HG02623 (cell line): Measurements from ENCODE around the gene GRM8.

Experiments used
- ATAC-seq: cut with Tn5 transposase; IDR thresholded peaks from one replicate; pipeline ENCODE4 v1.9.1; 2021; ENCODE audit warnings: moderate library complexity; ENCODE audit not compliant: unreplicated experiment

The GRM8 gene

DNA sequence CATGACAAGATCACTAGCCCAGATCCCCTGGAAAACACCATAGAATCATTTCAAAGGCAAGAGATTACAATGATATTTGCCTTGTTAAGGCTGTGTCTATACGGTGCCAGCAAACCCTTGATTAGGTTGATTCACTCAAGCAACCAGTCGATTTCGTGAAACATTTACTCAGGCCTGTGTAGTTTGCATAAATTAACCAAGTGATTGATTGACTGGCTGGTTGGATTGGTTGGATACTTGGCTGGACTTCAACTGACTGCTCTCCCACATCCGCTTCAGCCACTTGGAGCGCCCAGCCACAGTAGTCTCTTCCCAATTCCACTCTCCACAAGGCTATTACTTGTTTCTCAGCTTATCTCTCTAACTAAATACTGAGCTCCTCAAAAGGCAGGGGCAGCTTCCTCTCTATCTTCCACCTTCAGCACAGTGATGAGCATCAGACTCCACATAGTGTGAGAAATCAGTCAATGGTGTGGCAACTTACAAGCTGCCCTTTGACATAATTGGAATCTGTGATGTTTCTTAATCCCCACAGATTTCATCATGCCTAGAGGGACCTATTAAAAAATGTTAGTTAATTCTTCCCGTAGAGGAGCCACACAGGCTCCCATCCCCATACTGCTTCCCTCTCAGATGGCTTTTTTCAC is 217.4 kb downstream of the GRM8 start:
- no peak for ATAC-seq

DNA sequence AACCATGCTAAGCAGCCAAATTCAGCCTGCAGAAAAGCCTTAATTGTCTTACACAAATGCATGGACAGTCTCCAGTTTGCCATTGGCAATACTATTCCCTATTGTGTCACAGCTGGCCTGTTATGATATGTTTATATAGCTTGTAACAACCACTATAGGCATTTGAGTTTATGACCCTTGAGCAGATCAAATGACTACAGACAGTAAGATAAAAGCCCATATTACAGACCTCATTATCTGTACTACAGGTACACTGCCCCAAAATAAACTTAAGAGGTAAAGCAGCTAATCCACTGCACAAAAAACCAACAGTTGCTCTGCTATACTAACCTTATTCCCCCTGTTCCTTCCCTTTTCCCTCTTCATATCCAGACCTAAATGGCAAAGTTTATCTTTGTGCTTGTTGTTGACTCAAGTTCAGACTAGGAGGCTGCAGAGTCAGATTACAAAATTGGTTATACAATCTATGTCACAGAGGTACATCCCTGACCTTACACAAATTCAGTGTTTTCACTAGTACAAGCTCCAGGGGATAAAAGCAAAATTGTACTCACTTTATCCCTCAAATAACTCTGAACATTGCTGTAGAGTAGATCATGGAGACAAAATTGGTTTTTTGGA is 218.4 kb downstream of the GRM8 start:
- no peak for ATAC-seq

DNA sequence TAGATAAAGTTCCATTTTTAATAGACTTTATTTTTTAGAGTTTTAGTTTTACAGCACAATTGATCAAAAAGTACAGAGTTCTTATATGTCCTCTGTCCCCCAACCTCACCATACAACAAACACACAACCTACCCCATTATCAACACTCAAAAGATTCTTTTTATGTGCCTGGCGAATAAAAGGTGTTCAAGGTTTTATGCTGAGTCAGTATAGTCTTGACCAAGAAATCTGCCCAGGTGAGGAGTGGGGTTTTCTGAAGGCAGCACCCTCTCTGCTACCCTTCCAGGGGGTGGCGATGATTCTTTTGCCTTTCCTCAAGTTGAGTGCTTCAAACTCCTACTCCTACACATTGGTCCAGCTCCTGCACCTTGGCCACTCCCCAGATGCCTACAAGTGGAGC is 222.9 kb downstream of the GRM8 start:
- no peak for ATAC-seq

DNA sequence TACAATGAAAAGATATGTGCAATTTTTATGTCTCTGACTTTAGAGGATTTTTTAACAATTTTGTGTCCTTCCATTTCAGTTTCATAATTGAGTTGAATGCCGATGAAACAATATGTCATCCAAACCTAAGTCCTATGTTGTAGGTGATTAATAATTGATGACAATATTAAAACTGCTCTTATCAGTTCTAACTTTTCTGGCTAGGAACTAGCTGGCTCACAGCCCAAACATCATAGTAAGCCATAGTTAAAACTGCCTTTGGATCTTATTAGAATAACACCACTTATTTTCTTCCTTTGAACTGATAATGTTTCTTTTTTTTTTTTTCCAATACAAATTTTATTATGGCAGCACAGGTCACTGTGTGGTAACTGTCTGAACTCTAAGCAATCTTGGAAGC is 230.9 kb downstream of the GRM8 start:
- ATAC-seq: no peak

DNA sequence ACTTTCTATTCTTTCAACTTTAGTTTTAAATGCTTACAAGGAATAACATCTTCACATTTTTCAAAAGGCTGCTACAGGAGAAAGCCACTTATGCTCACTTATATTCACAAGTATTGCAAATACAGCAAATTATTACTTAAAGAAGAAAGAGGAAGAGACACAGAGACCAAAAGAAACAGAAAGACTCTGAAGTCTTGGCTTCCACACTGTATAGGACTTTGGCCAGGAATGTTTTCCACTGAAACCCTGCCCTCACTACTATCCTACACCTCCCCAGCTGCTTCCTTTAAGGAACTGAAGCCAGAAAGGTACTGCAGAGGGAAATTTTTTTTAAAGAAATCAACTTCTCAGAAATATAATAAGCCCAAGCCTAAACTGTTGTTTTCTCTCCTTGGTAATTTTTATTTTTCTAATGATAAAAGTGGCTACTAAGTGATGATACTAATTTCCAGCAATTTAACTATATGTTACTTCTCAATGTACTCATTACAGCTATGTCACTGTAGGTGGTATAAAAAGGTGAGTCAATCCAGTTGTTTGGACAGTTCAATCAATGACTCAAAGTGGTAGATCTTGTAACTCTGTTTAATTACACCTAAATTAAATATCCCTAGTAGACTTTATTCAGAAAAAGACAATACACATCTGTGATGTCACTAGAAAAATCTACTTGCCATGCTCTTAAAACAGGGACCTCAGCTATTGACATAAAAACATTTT is 231.6 kb downstream of the GRM8 start:
- no peak for ATAC-seq

DNA sequence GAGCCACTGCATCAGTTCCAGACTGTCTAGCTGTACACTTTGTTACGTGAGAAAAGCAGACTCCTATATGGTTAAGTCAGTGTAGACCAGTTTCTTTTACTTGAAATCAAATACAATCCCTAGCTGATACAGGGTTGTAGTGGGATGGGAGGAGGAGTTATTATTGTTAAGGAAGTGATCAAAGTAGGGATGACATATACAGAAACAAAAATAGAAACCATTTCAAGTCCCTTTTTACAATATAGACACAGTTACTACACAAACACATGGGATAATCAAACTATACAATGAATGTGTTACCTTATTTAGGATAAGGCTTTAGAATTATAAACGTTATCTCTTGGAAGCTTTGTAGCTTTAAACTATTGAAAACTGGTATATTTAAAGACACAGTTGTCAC is 233.9 kb downstream of the GRM8 start:
- ATAC-seq: no peak

DNA sequence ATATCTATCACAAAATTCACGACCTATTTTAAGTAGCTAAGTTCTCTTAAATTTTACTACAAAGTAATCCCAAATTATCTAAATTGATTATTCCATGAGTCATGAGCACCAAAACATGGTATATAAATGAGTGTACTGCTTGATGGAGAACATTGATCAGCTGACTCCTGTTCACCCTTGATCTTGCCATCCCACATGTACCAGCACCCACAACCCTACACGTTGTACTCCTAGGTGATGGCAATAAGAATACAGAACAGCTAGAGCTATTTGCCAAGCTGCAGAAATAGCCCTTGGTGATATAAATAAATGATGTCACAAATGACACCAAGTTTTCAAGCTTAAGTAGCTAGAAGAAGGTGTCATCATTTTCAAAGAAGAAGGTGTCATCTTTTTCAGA is 235.5 kb downstream of the GRM8 start:
- ATAC-seq: no peak

DNA sequence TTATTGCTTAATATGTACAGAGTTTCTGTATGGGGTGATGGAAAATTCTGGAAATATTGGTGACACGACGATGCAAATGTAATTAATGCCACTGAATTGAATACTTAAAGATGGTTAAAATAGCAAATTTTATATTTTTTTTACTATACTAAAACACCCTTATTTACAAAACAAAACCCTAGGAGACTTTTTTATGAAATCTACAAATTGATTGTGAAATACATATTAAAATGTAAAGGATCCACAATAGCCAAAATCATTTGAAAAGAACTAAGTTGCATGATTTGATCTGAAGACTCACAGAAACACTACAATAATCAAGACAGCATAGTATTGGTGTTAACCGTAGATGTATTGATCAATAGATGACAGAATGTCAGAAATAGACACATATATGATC is 252.0 kb downstream of the GRM8 start:
- ATAC-seq: no peak

DNA sequence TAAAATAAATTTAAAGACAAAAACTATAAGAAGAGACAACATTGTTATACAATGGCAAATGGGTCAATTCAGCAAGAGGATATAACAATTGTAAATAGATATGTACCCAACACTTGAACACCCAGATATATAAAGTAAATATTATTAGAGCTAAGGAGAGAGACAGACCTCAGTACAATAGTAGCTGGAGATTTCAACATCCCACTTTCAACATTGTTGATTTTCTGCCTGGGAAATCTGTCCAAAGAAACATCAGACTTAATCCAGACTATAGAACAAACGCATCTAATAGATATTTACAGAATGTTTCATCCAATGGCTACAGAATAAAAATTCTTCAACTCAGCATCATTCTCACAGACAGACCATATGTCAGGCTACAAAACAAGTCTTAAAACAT is 256.1 kb downstream of the GRM8 start:
- no peak for ATAC-seq

DNA sequence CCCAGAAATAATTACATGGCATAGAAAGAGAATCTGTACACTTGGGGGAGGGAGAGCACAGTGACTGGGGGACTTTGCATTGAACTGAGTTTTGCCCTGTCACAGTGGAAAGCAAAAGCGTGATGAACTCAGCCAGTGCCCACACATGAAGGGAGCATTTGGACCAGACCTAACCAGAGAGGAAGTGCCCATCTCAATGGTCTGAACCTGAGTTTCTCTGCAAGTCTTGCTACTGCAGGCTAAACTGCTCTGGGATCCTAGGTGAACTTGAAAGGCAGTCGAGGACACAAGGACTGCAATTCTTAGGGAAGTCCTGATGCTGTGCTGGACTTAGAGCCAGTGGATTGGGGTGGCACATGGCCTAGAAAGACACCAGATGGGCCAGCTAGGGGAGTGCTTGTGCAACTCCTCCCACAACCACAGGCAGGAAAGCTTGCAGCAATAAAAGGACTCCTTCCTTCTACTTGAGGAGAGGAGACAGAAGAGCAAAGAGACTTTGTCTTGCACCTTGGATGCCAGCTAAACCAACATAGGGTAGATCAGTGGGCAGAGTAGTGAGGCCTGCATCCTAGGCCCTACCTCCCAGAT is 259.0 kb downstream of the GRM8 start:
- no peak for ATAC-seq

DNA sequence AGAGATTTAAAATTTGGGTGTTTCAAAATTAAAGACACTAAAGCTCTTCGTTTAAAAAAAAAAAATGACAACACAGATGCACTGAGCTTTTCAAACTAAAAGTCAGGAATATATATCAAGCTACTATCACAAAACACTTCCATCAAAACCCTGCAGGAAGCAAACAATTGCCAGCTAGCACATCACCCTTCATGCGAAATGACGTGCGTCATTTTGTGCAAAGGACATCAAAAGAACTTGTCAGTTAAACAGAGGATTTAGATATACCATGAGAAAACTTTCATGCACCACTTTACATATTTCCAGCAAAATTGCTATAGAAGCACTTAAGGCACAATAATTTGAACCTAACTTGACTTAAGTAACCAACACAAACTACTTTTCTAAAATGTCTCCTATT is 264.7 kb downstream of the GRM8 start:
- ATAC-seq: no peak

DNA sequence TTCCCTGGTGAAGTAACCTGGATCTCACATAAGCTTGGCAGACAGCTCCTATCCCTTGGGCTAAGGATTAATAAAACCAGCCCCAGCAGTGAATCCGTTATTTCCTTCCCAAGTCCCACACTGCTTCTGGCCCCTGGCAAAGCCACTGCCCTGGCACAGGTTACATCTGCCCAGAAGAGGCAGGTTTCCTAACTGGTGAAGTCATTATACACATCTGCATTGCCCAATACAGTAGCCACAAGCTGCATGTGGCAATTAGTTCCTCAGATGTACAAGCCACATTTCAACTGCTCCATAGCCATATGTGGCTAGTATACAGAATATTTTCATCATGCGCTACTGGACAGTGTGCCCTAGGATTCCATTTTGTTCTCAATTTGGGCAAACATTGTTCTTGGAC is 273.0 kb downstream of the GRM8 start:
- ATAC-seq: no peak

DNA sequence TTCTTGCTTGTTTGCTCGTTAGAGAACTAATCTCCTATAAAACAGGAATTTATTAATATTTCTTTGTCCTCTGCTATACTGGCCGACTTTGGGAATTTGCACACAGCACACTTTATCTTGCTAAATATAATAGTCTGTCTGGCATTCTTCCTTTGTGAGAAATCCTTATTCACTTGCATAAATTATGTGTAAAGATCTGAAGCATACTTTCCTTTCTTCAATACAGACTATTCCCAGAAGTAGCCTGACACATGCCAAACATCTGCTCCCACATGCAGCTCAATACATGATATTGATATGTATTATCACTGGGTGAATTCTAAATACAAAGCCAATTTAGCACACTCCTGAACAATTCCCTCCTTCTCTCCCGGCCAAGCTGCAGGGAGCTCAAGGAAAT is 273.9 kb downstream of the GRM8 start:
- ATAC-seq: no peak

DNA sequence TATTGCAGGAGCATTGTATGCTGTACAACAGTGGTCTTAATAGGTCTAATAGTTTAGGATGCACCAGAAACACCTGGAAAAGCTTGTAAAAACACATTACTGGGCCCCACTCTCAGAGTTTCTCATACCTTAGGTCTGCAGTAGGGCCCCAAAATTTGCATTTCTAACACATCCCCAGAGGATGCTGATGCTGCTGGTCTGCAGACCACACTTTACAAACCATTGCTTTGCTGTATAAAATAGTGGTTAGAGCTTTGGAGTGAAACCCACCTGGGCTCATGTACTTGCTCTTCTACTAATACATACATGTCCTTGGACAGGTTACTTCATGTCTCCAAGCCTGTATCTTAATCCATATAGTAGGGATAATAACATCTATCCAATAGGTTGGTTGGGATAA is 279.7 kb downstream of the GRM8 start:
- ATAC-seq: no peak

DNA sequence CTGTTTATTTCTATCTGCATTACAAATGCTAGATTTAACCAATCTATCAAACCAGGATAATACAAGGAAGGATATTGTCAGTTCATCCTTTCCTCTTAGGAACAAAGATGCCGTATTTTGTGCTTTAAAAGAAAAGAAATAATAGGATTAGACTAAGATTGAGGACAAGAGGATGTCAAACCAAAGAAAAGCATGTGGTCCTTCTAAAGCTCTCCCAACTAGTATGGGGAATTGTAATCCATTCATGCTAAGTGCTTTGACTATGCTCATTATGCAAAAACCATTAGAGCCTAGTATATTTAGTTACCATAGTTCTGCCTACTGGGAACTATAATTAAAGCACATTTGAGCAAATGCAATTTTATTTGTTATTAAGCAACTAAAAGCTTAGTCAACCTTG is 280.2 kb downstream of the GRM8 start:
- no peak for ATAC-seq

DNA sequence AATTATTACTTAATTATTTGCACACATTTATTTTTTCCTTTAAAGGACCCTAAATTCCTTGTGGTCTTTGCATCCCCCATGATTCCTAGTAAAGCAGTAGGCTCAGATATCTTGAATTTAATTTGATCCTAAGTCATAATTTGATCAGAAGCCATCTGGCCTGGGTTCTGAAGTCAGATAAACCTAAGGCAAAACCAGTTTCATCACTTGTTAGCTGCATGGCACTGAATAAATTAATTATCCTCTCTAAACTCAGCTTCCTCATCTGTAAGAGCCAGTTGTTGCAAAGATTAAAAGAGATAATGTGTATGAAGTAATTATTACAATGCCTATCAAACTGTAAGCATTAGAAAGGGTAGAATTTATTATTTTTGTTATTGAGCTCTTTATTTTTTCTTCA is 293.1 kb downstream of the GRM8 start:
- ATAC-seq: no peak

DNA sequence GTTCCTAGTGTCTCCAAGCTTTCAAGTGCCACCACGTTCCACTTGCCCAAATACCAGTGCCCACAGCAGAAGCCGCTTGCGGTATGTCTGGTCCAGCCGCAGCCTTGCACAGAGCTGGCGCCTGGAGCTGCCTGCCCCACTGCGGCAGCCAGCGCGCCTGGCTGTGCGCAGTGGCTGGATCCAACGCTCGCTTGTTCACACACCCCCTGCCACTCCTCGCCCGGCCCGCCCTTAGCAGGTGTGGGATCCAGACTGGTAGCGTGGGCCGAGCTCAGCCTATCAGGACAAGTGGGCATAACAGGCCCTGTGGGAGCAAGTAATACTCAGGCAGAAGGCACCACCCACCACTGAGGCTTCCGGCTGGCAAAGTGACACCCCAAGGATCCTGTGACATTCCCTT is 294.4 kb downstream of the GRM8 start:
- ATAC-seq: no peak

DNA sequence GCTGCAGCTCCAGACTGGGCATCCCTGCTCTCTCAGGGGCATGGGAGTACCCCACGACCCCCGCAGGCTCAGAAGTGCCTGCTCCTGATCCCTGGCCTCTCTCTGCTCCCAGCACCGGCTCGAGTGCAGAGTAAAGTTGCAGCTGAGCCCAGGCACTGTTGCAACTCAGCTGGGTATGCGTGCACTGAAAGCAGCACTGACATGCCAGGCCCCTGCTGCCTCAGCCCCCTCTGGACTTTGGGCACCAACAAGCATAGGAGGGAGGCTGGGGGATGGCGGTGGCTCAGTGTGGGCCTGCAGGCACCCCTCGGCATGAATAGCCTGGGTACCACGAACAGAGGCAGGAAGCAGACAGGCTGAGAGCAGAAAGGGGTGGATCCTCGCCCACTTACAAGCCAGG is 295.3 kb downstream of the GRM8 start:
- ATAC-seq: no peak

DNA sequence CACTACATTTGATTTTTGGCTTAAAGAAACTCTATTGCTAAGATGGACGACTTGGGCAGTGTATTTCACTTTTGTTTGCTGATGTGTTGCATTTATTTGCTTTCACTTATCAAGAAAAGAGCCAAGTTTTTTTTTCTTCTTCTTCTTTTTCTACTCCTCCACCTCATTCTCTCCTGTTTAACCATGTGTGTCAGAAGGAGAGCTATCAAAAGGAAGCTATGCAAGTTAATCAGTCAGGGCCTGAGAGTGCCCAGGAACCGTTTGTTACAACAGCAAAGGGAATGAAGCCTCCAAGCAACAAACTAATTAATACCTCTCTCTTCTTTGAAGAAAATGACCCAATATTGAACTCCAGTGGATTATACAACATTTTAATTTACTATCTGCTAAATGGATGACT is 299.3 kb downstream of the GRM8 start:
- ATAC-seq: no peak

DNA sequence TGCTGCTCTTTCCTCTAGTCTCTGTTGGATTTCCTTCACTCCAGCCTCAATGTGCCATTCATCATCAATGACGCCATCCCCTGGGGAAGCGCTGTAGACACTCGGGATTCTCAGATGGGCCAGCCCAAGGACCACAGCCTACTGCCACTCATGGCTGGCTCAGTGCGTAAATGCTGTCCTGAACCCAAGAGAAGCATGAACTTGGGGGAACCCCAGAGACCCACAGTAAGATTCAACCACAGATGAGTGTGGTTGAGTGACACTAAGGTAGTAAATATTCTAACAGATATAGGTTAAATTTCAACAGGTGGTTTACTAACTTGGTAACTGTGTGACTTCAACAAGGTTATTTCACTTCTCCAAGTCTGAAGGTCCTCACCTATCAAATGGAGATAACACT is 304.1 kb downstream of the GRM8 start:
- ATAC-seq: peak; percentile 62

DNA sequence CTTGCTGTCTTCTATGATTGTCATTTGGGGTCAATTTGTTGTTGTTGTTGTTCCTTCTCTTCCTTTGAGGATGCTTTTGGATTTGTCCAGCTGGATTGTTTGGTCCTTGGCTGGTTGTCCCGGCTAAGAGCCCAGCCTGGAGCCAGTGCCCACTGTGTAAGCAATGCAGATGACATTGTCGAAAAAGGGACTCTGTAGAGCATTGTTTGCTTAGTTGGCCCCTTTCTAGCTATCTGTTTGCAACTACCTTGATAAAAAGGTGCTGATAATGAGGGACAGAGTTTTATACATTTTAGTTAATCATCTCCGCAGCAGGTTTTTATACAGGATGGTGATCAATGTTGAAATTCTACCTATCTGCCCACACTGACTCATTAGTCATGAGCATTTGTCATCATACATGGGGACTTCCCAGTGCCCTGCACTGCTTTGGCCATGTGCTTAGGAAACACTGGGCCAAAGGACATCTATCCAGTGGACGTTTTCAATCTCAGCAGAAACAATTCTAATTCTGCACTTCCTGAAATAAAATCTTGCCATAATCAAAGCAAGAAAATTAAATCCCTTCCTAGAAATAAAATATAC is 311.9 kb downstream of the GRM8 start:
- ATAC-seq: peak; percentile 36

DNA sequence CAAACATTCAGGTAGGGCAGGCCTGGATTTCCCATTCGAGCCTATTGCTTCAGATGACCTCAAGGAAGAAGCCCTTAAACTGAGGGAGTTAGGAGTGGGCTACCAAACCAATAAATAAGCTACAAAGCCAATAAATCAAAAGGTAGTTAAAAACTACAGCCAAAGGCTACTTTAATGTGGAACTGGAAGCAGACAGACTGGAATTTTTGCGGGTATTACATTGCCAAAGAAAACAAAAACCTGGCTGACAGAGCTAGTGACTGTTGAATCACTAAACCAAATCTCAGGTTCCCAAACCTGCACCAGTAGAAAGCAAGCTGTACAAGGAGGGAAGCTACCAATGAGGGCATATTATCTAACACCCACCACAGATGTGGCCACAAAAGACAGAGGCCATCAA is 315.6 kb downstream of the GRM8 start:
- ATAC-seq: no peak
